ENCODE measurements around the gene ANKRD34A.
"Not testable (repeated sequence)": the region's sequence is repeated elsewhere in the genome, so short reads cannot be mapped to it uniquely, and the experiment has no call there.

The ANKRD34A gene

DNA sequence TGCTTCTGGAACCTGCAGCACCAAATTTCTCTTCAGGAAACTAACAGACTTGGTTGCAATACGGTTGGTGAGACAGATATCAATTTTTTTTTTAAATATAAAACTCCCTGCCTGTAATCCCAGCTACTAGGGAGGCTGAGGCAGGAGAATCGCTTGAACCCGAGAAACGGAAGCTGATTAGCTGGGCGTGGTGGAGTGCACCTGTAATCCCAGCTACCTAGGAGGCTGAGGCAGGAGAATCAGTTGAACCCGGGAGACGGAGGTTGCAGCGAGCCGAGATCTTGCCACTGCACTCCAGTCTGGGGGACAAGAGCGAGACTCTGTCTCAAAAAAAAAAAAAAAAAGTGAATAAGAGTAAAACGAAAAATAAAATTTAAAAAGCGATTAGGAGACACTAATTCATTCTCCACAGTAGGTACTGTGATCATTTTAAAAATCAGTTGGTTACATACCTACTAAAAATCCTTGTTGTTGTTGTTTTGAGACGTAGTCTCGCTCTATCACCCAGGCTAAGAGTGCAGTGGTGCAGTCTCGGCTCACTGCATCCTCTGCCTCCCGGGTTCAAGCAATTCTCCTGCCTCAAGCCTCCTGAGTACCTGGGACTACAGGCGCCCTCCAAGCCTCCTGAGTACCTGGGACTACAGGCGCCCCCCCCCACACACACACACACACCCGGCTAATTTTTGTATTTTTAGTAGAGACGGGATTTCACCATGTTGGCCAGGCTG is 36.3 kb downstream of the ANKRD34A start:
- H3K4me1 Mint-ChIP-seq: peaks cover 12% of the 10 kb centered on the region
- TF ChIP-seq CTCF (IDR thresholded peaks at IDR 0.05; ENCODE audit: unreplicated experiment in 3 of 3): no peak
- no peaks in the 10 kb centered on the region for H3K27me3 Mint-ChIP-seq (ENCODE audit: low read depth)

GRCh38 chr1:145927063-145927886 is 37.1 kb downstream of the ANKRD34A start, which contains the start of gene RBM8A:
TSS of gene RBM8A (minus strand) at chr1:145927484. CDS start at chr1:145927426, 58 bp downstream.
- Mint-ChIP-seq H3K9me3 (no peaks in the 10 kb centered on the region), H3K27ac (peak within 1 kb of the TSS in 2 of 3 experiments; percentile 89 to 96), H3K36me3 (ENCODE audit: low read depth) (peaks cover 15% of the 10 kb centered on the region), H3K27me3 (ENCODE audit: low read depth) (no peaks in the 10 kb centered on the region), H3K4me1 (peaks cover 12% of the 10 kb centered on the region), H3K4me3 (peak within 1 kb of the TSS in 2 of 3 experiments; percentile 83 to 88)
- TF ChIP-seq CTCF (IDR thresholded peaks at IDR 0.05; ENCODE audit: unreplicated experiment in 3 of 3): peak; percentile 48 to 72 (median 61)

More for the DNA sequence above, 36.3 kb downstream of the ANKRD34A start:
- peaks cover 16% of the 10 kb centered on the region for H3K36me3 Mint-ChIP-seq (ENCODE audit: low read depth)
- peak overlapping the region; percentile 89 to 96 (median 93) for H3K27ac Mint-ChIP-seq
- peak overlapping the region; percentile 83 to 90 (median 88) for H3K4me3 Mint-ChIP-seq
- no peaks in the 10 kb centered on the region for H3K9me3 Mint-ChIP-seq

DNA sequence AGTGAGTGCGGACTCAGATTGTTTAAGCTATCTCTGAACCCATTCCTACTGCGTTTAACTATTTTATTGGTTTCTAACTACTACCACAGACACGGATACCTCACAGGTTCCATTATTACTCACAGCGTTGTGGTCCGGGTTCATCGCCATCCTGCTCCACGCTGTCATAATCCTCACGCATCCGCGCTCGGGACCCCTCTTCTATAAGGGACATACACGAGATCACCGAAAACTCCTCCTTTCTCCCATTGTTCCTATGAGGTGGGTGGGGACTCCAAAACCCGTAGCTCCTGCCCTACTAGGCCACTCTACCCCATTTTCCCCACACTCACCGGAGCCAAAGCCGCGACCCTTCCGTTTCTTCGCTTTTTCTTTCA is 37.7 kb downstream of the ANKRD34A start:
- Mint-ChIP-seq H3K27me3 (ENCODE audit: low read depth) (no peaks in the 10 kb centered on the region), H3K4me1 (peaks cover 12% of the 10 kb centered on the region), H3K4me3 (no peak overlapping the region), H3K36me3 (ENCODE audit: low read depth) (peaks cover 13% of the 10 kb centered on the region), H3K9me3 (no peaks in the 10 kb centered on the region), H3K27ac (no peak overlapping the region)
- no peak for TF ChIP-seq CTCF (IDR thresholded peaks at IDR 0.05; ENCODE audit: unreplicated experiment in 3 of 3)

GRCh38 chr1:145922266-145922665 is 42.1 kb downstream of the ANKRD34A start:
- Mint-ChIP-seq H3K36me3 (ENCODE audit: low read depth) (peaks cover 8% of the 10 kb centered on the region), H3K4me3 (peak overlapping the region in 1 of 3 experiments; percentile 52), H3K9me3 (no peaks in the 10 kb centered on the region), H3K27me3 (ENCODE audit: low read depth) (no peaks in the 10 kb centered on the region), H3K4me1 (peaks cover 23% of the 10 kb centered on the region), H3K27ac (no peak overlapping the region)
- TF ChIP-seq CTCF (IDR thresholded peaks at IDR 0.05; ENCODE audit: unreplicated experiment in 3 of 3): no peak

DNA sequence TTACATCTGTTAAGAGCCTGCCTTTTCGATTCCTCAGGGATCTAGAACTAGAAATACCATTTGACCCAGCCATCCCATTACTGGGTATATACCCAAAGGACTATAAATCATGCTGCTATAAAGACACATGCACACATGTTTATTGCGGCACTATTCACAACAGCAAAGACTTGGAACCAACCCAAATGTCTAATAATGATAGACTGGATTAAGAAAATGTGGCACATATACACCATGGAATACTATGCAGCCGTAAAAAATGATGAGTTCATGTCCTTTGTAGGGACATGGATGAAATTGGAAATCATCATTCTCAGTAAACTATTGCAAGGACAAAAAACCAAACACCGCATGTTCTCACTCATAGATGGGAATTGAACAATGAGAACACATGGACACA is 44.1 kb downstream of the ANKRD34A start:
- peak overlapping the region in 2 of 3 experiments; percentile 97 to 99 for H3K27ac Mint-ChIP-seq
- H3K9me3 Mint-ChIP-seq; H3K27me3 Mint-ChIP-seq (ENCODE audit: low read depth): not testable (repeated sequence)
- peak overlapping the region; percentile 92 to 98 (median 97) for H3K4me3 Mint-ChIP-seq
- H3K36me3 Mint-ChIP-seq (ENCODE audit: low read depth): peaks cover 24% of the 10 kb centered on the region
- H3K4me1 Mint-ChIP-seq: peaks cover 21% of the 10 kb centered on the region

All from nephron (organoid).